HuH-7.5 (cell line): ENCODE results near the gene DCAF5.
"Not testable (repeated sequence)": the region's sequence is repeated elsewhere in the genome, so short reads cannot be mapped to it uniquely, and the experiment has no call there.

Experiments
- DNase-seq: peaks from one replicate; pipeline ENCODE4 v3.0.0; 2011; ENCODE audit warnings: low spot score

The DCAF5 gene

GRCh38 chr14:69066396-69067171 lies 86.3 kb downstream of the DCAF5 start:
- no peak for DNase-seq

GRCh38 chr14:69065934-69066333 lies 87.0 kb downstream of the DCAF5 start:
- DNase-seq = not testable (repeated sequence)

- DNase-seq = no peak
Measured at GRCh38 chr14:69064596-69064995, 88.3 kb downstream of the DCAF5 start.

- DNase-seq = no peak
Measured at GRCh38 chr14:69059658-69060623, 93.0 kb downstream of the DCAF5 start.

- no peak for DNase-seq
Measured at GRCh38 chr14:69055999-69056788, 96.7 kb downstream of the DCAF5 start.

GRCh38 chr14:69055125-69055524 lies 97.8 kb downstream of the DCAF5 start:
- no peak for DNase-seq

- DNase-seq = no peak
Measured at GRCh38 chr14:69054030-69054429, 98.9 kb downstream of the DCAF5 start.

- no peak for DNase-seq
Measured at GRCh38 chr14:69052181-69052601, 100.7 kb downstream of the DCAF5 start.

- DNase-seq = no peak
Measured at GRCh38 chr14:69050240-69051184, 102.4 kb downstream of the DCAF5 start.

- no peak for DNase-seq
Measured at GRCh38 chr14:69049675-69050074, 103.2 kb downstream of the DCAF5 start.

GRCh38 chr14:69048456-69048855 lies 104.5 kb downstream of the DCAF5 start:
- no peak for DNase-seq

- DNase-seq = no peak
Measured at GRCh38 chr14:69047255-69047654, 105.7 kb downstream of the DCAF5 start.

GRCh38 chr14:69046476-69046860 lies 106.5 kb downstream of the DCAF5 start:
- DNase-seq = no peak

- no peak for DNase-seq
Measured at GRCh38 chr14:69045857-69046475, 107.0 kb downstream of the DCAF5 start.

- DNase-seq = no peak
Measured at GRCh38 chr14:69044965-69045555, 107.9 kb downstream of the DCAF5 start.

GRCh38 chr14:69044296-69044695 lies 108.6 kb downstream of the DCAF5 start:
- no peak for DNase-seq

- no peak for DNase-seq
Measured at GRCh38 chr14:69043596-69044260, 109.2 kb downstream of the DCAF5 start.

- no peak for DNase-seq
Measured at GRCh38 chr14:69042787-69043444, 110.0 kb downstream of the DCAF5 start.

GRCh38 chr14:69042299-69042698 lies 110.6 kb downstream of the DCAF5 start:
- no peak for DNase-seq
